Right atrium auricular region (tissue), 2 donors: ENCODE measurements around the gene CDK7. TPM values are rescaled to one million over a fixed set of nuclear protein-coding genes. Genes with fewer than 3 reads are reported as not detected.

ENCODE experiments used
- DNase-seq: peaks from one replicate; pipeline ENCODE4 v3.0.0-alpha.2; 2019; ENCODE audit warnings: low spot score
- H3K27ac ChIP-seq, 2 donors: fragments of 200-600 bp; sonication (generic); 1 replicate in 1 of 2; 2 replicates in 1 of 2; pipeline ENCODE4 v1.5.1; 2016 to 2019
- H3K27me3 ChIP-seq, 2 donors: fragments of 200-600 bp; sonication (generic); one replicate each; pipeline versions ENCODE4 v1.5.1 to v1.6.0; 2017 to 2019
- H3K36me3 ChIP-seq: fragments of 200-600 bp; sonication (generic); one replicate; pipeline ENCODE4 v1.5.1; 2016
- H3K4me1 ChIP-seq, 2 donors: fragments of 200-600 bp; sonication (generic); one replicate each; pipeline versions ENCODE4 v1.5.1 to v1.6.0; 2017 to 2019
- H3K4me3 ChIP-seq, 2 donors: fragments of 200-600 bp; sonication (generic); 1 replicate in 1 of 2; 2 replicates in 1 of 2; pipeline ENCODE4 v1.5.1; 2017 to 2019; ENCODE audit warnings: mild to moderate bottlenecking in 1 of 2, moderate library complexity in 1 of 2
- H3K9me3 ChIP-seq, 2 donors: fragments of 200-600 bp; sonication (generic); one replicate each; pipeline ENCODE4 v1.5.1; 2019
- CTCF ChIP-seq, 2 donors: fragments of 200-600 bp; sonication (generic); IDR thresholded peaks; one replicate each; pipeline ENCODE4 v1.5.1; 2019; ENCODE audit warnings: antibody characterized with exemption in 2 of 2
- total RNA-seq, 2 donors: library from RNA; depleted of rRNA; stranded (reverse); fragments of >200 nt; gene quantifications; one replicate each; pipeline ENCODE4 v1.1.0, GENCODE V29; 2016

The CDK7 gene
- total RNA-seq, 2 donors from 2014 or later = 9.2 to 11.3 TPM

- no peak for TF ChIP-seq CTCF (IDR thresholded peaks at IDR 0.05)
- Histone ChIP-seq H3K4me3 (no peak overlapping the region), H3K27ac (no peak overlapping the region), H3K27me3 (no peaks in the 10 kb centered on the region), H3K4me1 (no peaks in the 10 kb centered on the region), H3K36me3 (peaks cover 38% of the 10 kb centered on the region), H3K9me3 (no peaks in the 10 kb centered on the region)
- no peak for DNase-seq
These were observed 22.9 kb downstream of the CDK7 start for GRCh38 chr5:69257577-69257976.

DNA sequence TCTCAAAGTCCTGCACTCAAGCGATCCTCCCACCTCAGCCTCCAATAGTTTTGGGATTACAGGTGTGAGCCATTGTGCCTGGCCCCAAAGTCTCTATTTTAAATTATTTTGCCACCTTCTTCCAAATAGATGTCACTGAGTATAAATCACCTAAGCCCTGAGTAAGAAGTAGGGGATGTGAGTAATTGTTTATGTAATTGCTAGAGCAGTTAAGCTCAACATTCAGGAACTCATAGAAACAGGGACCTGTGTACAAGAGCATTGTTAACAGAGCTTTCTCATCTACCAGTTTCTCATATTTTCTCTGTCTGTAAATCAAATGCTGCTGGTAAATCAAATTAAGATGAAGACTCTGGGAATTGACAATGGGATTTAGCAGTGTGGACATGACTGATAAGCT, 26.3 kb downstream of the CDK7 start:
- no peak for DNase-seq
- peaks cover 48% of the 10 kb centered on the region for H3K36me3 ChIP-seq
- H3K9me3 ChIP-seq = no peaks in the 10 kb centered on the region
- H3K4me1 ChIP-seq = no peaks in the 10 kb centered on the region
- H3K27me3 ChIP-seq = no peaks in the 10 kb centered on the region
- no peak for TF ChIP-seq CTCF (IDR thresholded peaks at IDR 0.05)
- no peak overlapping the region for H3K4me3 ChIP-seq
- H3K27ac ChIP-seq = no peak overlapping the region

DNA sequence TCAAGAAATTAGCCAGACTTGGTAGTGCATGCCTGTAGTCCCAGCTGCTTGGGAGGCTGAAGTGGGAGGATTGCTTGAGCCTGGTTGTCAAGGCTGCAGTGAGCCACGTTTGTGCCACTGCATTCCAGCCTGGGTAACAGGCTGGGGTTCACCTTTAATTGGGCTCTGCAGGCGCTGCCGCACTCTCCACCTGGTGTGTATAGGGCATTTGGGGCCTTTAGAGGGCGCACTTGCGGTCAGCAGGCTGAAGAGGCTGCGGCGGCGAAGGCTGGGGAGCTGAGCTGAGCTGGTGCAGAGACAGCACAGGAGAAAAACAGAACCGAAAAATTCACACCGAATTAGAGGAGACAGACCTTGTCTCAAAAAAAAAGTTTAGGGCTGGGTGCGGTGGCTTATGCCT, 31.2 kb downstream of the CDK7 start:
- Histone ChIP-seq H3K9me3 (no peaks in the 10 kb centered on the region), H3K36me3 (peaks cover 48% of the 10 kb centered on the region), H3K27me3 (no peaks in the 10 kb centered on the region), H3K27ac (no peak overlapping the region), H3K4me1 (no peaks in the 10 kb centered on the region), H3K4me3 (no peak overlapping the region)
- TF ChIP-seq CTCF (IDR thresholded peaks at IDR 0.05) = no peak
- DNase-seq = no peak

GRCh38 chr5:69268899-69269298, 34.2 kb downstream of the CDK7 start:
- H3K27me3 ChIP-seq = no peaks in the 10 kb centered on the region
- H3K27ac ChIP-seq = no peak overlapping the region
- no peak overlapping the region for H3K4me3 ChIP-seq
- no peak for DNase-seq
- H3K4me1 ChIP-seq = no peaks in the 10 kb centered on the region
- no peaks in the 10 kb centered on the region for H3K9me3 ChIP-seq
- H3K36me3 ChIP-seq = peaks cover 41% of the 10 kb centered on the region
- no peak for TF ChIP-seq CTCF (IDR thresholded peaks at IDR 0.05)

DNA sequence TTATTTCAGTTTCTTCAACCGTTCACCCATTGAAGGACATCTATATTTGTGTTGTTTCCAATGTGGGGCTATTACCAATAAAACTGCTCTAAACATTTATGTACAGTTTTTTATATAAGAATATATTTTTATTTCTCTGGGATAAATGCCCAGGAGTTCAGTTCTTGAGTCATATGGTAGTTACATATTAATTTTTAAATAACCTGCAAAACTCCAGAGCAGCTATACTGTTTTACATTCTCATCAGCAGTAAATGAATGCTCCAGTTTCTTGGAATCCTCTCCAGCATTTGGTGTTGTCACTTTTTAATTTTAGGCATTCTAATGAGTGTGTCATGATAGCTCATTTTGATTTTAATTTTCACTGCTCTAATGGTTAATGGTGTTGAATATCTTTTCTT, 36.2 kb downstream of the CDK7 start:
- TF ChIP-seq CTCF (IDR thresholded peaks at IDR 0.05) = no peak
- H3K27ac ChIP-seq = no peak overlapping the region
- no peak for DNase-seq
- no peaks in the 10 kb centered on the region for H3K4me1 ChIP-seq
- H3K27me3 ChIP-seq = no peaks in the 10 kb centered on the region
- H3K4me3 ChIP-seq = no peak overlapping the region
- no peaks in the 10 kb centered on the region for H3K9me3 ChIP-seq
- H3K36me3 ChIP-seq = peaks cover 37% of the 10 kb centered on the region

- H3K36me3 ChIP-seq = peaks cover 38% of the 10 kb centered on the region
- H3K9me3 ChIP-seq = no peaks in the 10 kb centered on the region
- H3K27me3 ChIP-seq = no peaks in the 10 kb centered on the region
- no peak for DNase-seq
- no peak overlapping the region for H3K4me3 ChIP-seq
- H3K27ac ChIP-seq = no peak overlapping the region
- TF ChIP-seq CTCF (IDR thresholded peaks at IDR 0.05) = no peak
- no peaks in the 10 kb centered on the region for H3K4me1 ChIP-seq
These were observed 36.7 kb downstream of the CDK7 start for GRCh38 chr5:69271376-69271775.
